ENCODE results near the gene PROCA1. TPM values are rescaled to one million over a fixed set of nuclear protein-coding genes. Genes with fewer than 3 reads are reported as not detected.
A peak's percentile ranks its signal among the peaks of the same experiment; 100 is the strongest.

PROCA1 gene
- total and polyA plus RNA-seq, 2 of the 13 experiments (the other 11 are each of a cell fraction or from before 2014, with no cell fraction given): 0.73 to 1.5 TPM

DNA sequence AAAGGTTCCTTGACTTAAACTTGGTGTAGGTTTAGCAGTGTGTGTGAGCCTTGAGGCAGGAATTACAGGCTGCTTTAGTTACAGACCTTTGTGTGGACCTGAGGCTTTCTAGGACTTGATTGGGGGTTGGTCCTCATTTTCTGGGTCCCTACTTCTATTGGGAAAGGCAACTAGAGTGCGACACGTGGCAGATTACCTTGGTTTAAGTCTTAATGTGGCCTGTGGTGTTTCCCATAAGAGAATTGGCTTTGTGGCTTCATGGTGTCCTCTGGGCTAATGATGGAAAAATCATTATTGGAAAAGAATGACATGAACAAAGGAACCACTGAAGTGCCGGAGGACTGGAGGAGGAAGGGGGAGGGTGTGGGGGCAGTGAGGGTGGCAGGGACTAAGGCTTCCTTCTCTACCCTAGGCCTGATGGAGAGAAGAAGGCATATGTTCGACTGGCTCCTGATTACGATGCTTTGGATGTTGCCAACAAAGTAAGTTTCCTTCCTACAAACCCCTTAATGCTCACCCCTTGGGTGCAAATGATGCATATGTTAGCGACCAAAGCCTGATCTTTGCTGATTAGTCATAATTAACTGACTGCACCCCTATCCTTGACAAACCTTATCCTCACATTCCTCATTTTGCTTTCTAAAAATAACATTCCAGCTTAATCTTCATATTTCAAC, 11.6 kb upstream of the PROCA1 start:
- CTCF ChIA-PET (ENCODE audit: low intra/inter-chr PET ratio, low total read pairs): interaction anchor here (1.2 kb wide), 1 partner anchor 27 kb away, joined by 3 read pairs; no protein-coding TSS in a partner anchor
- H2AFZ ChIP-seq (ENCODE audit: low read length): no peak overlapping the region
- no peak for DNase-seq (ENCODE audit: low spot score)
- H3K27me3 ChIP-seq (ENCODE audit: control insufficient read depth in 1 of 2, insufficient read depth in 2 of 2, low read length in 2 of 2): no peaks in the 10 kb centered on the region; a peak in 1 of 5 replicates
- peaks cover 62% of the 10 kb centered on the region for H3K4me1 ChIP-seq (ENCODE audit: insufficient read depth, low read length)
- H4K20me1 ChIP-seq (ENCODE audit: insufficient read depth, low read length): peaks cover 42% of the 10 kb centered on the region
- 90% methylated on average over 6 of the region's 6 CpGs for WGBS (ENCODE audit: low lambda C conversion rate)
- no peak for ATAC-seq
- H3K9me3 ChIP-seq (ENCODE audit: low read length): no peaks in the 10 kb centered on the region
- no peak overlapping the region for H3K4me3 ChIP-seq (replicated peaks in 1 of 3; ENCODE audit: insufficient read depth in 1 of 3, low read depth in 2 of 3, low read length in 3 of 3)
- in situ Hi-C loops (cut with HindIII; ENCODE audit: extremely low pct_ligation_motif_present, low pct_unique_long_range_greater_than_20kb): no loop called here
- H3K4me2 ChIP-seq (ENCODE audit: low read depth, low read length): peak overlapping the region; percentile 96
- peak overlapping the region; percentile 41 for H3K27ac ChIP-seq (ENCODE audit: extremely low read length, insufficient read depth, low read length)
- no TSS peak for BruUV-seq (replicated peaks)
- H3K79me2 ChIP-seq (ENCODE audit: insufficient read depth, low read length): peaks cover 40% of the 10 kb centered on the region
- no peak overlapping the region for H3K9ac ChIP-seq (ENCODE audit: insufficient read depth, low read depth, low read length)
- FAIRE-seq: no peak
- peaks cover 8 to 38% of the 10 kb centered on the region in 2 experiments; a peak in 4 of 5 replicates for H3K36me3 ChIP-seq (replicated peaks in 1 of 2; ENCODE audit: control insufficient read depth in 1 of 2, insufficient read depth in 2 of 2, low read length in 2 of 2)
- intact Hi-C loops (cut with micrococcal nuclease; ENCODE audit: unreplicated experiment): loop anchor here (5.0 kb wide), 1 partner anchor 76 kb away; the partner anchor contains the start of gene BLTP2
- POLR2A ChIA-PET: interaction anchor here (2.0 to 8.7 kb wide), 5 partner anchors 12 to 78 kb away, joined by 9 to 590 read pairs (median 50); partner anchors contain the start of genes BLTP2, PROCA1, SDF2 and SUPT6H
- peak; percentile 55; the same call in 1 of the 2 replicates for TF ChIP-seq RBFOX2 (IDR thresholded peaks at IDR 0.05; ENCODE audit: low read depth, low read length)
- no peak for TF ChIP-seq TP53 (CRISPR knock-in tag; conservative IDR thresholded peaks at IDR 0.05)
- TF ChIP-seq RARA (CRISPR knock-in tag; IDR thresholded peaks at IDR 0.05): no peak
- TF ChIP-seq DR1 (CRISPR knock-in tag; IDR thresholded peaks at IDR 0.05): no peak
- no peak for TF ChIP-seq ZFP62 (CRISPR knock-in tag; IDR thresholded peaks at IDR 0.05)
- peak in 1 of 2 experiments; percentile 15; a peak in 1 of 4 replicates for TF ChIP-seq POLR2A (IDR thresholded peaks at IDR 0.05; ENCODE audit: insufficient read depth in 1 of 2, low read depth in 2 of 2, low read length in 2 of 2)

DNA sequence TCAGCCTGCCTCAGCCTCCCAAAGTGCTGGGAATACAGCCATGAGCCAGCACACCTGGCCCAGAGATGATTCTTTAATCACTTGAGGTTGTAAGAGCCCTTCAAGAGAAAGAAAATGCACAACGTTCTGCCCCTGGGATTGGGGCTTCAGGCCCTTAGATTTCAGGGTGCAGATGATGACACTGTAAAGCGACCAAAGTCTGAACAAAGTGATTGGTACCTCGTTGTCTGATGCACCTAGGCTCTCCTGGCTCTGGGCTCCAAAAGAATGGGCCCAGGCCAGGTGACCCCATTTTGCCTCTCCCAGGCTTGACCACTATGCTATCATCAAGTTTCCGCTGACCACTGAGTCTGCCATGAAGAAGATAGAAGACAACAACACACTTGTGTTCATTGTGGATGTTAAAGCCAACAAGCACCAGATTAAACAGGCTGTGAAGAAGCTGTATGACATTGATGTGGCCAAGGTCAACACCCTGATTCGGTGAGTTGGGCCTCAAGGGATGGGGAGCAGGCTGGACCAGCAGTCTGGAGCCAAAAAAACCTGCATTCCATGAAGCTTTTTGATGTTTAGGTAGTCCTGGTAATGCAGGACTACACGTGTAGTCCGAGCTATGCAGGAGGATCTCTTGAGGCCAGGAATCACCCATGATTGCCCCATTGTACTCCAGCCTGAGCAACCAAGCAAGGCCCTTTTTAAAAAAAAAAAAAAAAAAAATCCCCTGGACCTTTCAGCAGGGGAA, 10.9 kb upstream of the PROCA1 start:
- POLR2A ChIA-PET: interaction anchor here (4.1 to 4.2 kb wide), 2 partner anchors 16 to 21 kb away, joined by 92 to 220 read pairs; partner anchors contain the start of genes PROCA1 and TRAF4
- peak overlapping the region; percentile 45 for H3K9ac ChIP-seq (ENCODE audit: insufficient read depth, low read depth, low read length)
- H3K79me2 ChIP-seq (ENCODE audit: insufficient read depth, low read length): peaks cover 40% of the 10 kb centered on the region
- H3K4me3 ChIP-seq (replicated peaks in 1 of 3; ENCODE audit: insufficient read depth in 1 of 3, low read depth in 2 of 3, low read length in 3 of 3): peak overlapping the region; percentile 8 to 97 (median 20); a peak in 2 of 6 replicates
- H3K27me3 ChIP-seq (ENCODE audit: control insufficient read depth in 1 of 2, insufficient read depth in 2 of 2, low read length in 2 of 2): no peaks in the 10 kb centered on the region; a peak in 1 of 5 replicates
- peaks cover 42% of the 10 kb centered on the region for H4K20me1 ChIP-seq (ENCODE audit: insufficient read depth, low read length)
- in situ Hi-C loops (cut with HindIII; ENCODE audit: extremely low pct_ligation_motif_present, low pct_unique_long_range_greater_than_20kb): no loop called here
- CTCF ChIA-PET (ENCODE audit: low intra/inter-chr PET ratio, low total read pairs): no interaction called here
- DNase-seq (ENCODE audit: low spot score) (no peak), FAIRE-seq (no peak), ATAC-seq (no peak)
- peak overlapping the region; percentile 96 for H3K4me2 ChIP-seq (ENCODE audit: low read depth, low read length)
- H3K9me3 ChIP-seq (ENCODE audit: low read length): no peaks in the 10 kb centered on the region
- BruUV-seq (replicated peaks): no TSS peak
- H3K27ac ChIP-seq (ENCODE audit: extremely low read length, insufficient read depth, low read length): peak overlapping the region; percentile 41
- H3K36me3 ChIP-seq (replicated peaks in 1 of 2; ENCODE audit: control insufficient read depth in 1 of 2, insufficient read depth in 2 of 2, low read length in 2 of 2): peaks cover 8 to 38% of the 10 kb centered on the region in 2 experiments; a peak in 4 of 5 replicates
- 75% methylated on average over 7 of the region's 7 CpGs for WGBS (ENCODE audit: low lambda C conversion rate)
- H2AFZ ChIP-seq (ENCODE audit: low read length): no peak overlapping the region
- H3K4me1 ChIP-seq (ENCODE audit: insufficient read depth, low read length): peaks cover 64% of the 10 kb centered on the region
- intact Hi-C loops (cut with micrococcal nuclease; ENCODE audit: unreplicated experiment): loop anchor here (5.0 kb wide), 1 partner anchor 75 kb away; the partner anchor contains the start of gene BLTP2
- TF ChIP-seq ZNF550 (CRISPR knock-in tag; IDR thresholded peaks at IDR 0.05; ENCODE audit: borderline replicate concordance) (no peak), SMAD9 (CRISPR knock-in tag; IDR thresholded peaks at IDR 0.05) (no peak), CHD4 (IDR thresholded peaks at IDR 0.05; ENCODE audit: borderline replicate concordance, low read length) (no peak), PHF5A (CRISPR knock-in tag; IDR thresholded peaks at IDR 0.05; ENCODE audit: low read depth, unreplicated experiment) (no peak), ZNF468 (CRISPR knock-in tag; IDR thresholded peaks at IDR 0.05) (no peak), ZNF281 (CRISPR knock-in tag; IDR thresholded peaks at IDR 0.05; ENCODE audit: borderline replicate concordance) (no peak), MED8 (CRISPR knock-in tag; IDR thresholded peaks at IDR 0.05; ENCODE audit: insufficient replicate concordance) (no peak), ZNF841 (CRISPR knock-in tag; IDR thresholded peaks at IDR 0.05; ENCODE audit: borderline replicate concordance) (no peak)

All from HepG2 (cell line).